ENCODE results near the gene PAX7.

Gene PAX7

GRCh38 chr1:18794051-18794450, 163.4 kb downstream of the PAX7 start:
- Histone ChIP-seq H2AFZ (ENCODE audit: low read length) (no peak overlapping the region), H3K4me1 (ENCODE audit: insufficient read depth, low read length, severe bottlenecking) (no peaks in the 10 kb centered on the region), H3K36me3 (ENCODE audit: insufficient read depth, low read length) (no peaks in the 10 kb centered on the region), H3K79me2 (ENCODE audit: insufficient read depth, low read length) (no peaks in the 10 kb centered on the region), H3F3A (ENCODE audit: insufficient read depth, low read length) (no peaks in the 10 kb centered on the region), H3K27me3 (ENCODE audit: insufficient read depth, low read length) (peaks cover 7% of the 10 kb centered on the region; the same call in 1 of the 2 replicates), H3K9me2 (ENCODE audit: low read depth, low read length) (no peaks in the 10 kb centered on the region), H3K4me2 (ENCODE audit: low read length) (no peak overlapping the region), H4K20me1 (ENCODE audit: insufficient read depth, low read length) (no peaks in the 10 kb centered on the region), H3K9me3 (ENCODE audit: low read length) (no peaks in the 10 kb centered on the region), H3K27ac (ENCODE audit: low read depth, low read length, poor library complexity, severe bottlenecking) (no peak overlapping the region), H3K9ac (ENCODE audit: low read length) (no peak overlapping the region), H3K4me3 (ENCODE audit: low read depth, low read length, poor library complexity, severe bottlenecking) (no peak overlapping the region)
- no peak for TF ChIP-seq EZH2 (IDR thresholded peaks at IDR 0.05; ENCODE audit: borderline replicate concordance, low read length)
- no peak for TF ChIP-seq CTCF (IDR thresholded peaks at IDR 0.05; ENCODE audit: low read length)

DNA sequence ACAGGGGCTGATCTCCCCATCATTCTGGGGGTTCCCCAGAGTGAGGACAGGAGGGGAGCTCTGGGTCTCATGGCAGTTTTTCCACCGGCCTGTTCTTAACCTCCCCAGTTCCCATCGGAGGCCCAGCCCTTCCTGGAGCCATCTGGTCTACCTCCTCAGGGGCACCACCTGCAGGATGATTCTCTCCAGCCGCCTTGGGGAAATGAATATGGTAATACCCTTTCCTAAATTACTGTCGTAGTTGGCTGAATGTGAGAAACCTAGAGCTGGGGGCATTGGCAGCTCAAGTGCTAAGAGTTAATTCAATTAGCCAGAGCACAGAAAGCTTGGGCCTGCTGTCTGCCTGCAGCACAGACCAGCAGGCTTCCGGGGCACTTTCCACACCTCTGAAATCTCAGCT, 163.9 kb downstream of the PAX7 start:
- Histone ChIP-seq H3K36me3 (ENCODE audit: insufficient read depth, low read length) (no peaks in the 10 kb centered on the region), H3K9ac (ENCODE audit: low read length) (no peak overlapping the region), H3F3A (ENCODE audit: insufficient read depth, low read length) (no peaks in the 10 kb centered on the region), H3K4me3 (ENCODE audit: low read depth, low read length, poor library complexity, severe bottlenecking) (no peak overlapping the region), H3K79me2 (ENCODE audit: insufficient read depth, low read length) (no peaks in the 10 kb centered on the region), H3K9me2 (ENCODE audit: low read depth, low read length) (no peaks in the 10 kb centered on the region), H3K27me3 (ENCODE audit: insufficient read depth, low read length) (peaks cover 7% of the 10 kb centered on the region; the same call in 1 of the 2 replicates), H2AFZ (ENCODE audit: low read length) (no peak overlapping the region), H3K4me2 (ENCODE audit: low read length) (no peak overlapping the region), H3K9me3 (ENCODE audit: low read length) (no peaks in the 10 kb centered on the region), H4K20me1 (ENCODE audit: insufficient read depth, low read length) (no peaks in the 10 kb centered on the region), H3K27ac (ENCODE audit: low read depth, low read length, poor library complexity, severe bottlenecking) (no peak overlapping the region), H3K4me1 (ENCODE audit: insufficient read depth, low read length, severe bottlenecking) (no peaks in the 10 kb centered on the region)
- TF ChIP-seq EZH2 (IDR thresholded peaks at IDR 0.05; ENCODE audit: borderline replicate concordance, low read length), result no peak

GRCh38 chr1:18795002-18795689, 164.5 kb downstream of the PAX7 start:
- Histone ChIP-seq H3K4me2 (ENCODE audit: low read length) (no peak overlapping the region), H4K20me1 (ENCODE audit: insufficient read depth, low read length) (no peaks in the 10 kb centered on the region)

More at GRCh38 chr1:18795002-18795689, 164.5 kb downstream of the PAX7 start:
- Histone ChIP-seq H3K9me2 (ENCODE audit: low read depth, low read length) (no peaks in the 10 kb centered on the region), H2AFZ (ENCODE audit: low read length) (no peak overlapping the region), H3K27ac (ENCODE audit: low read depth, low read length, poor library complexity, severe bottlenecking) (no peak overlapping the region), H3K79me2 (ENCODE audit: insufficient read depth, low read length) (no peaks in the 10 kb centered on the region), H3K4me1 (ENCODE audit: insufficient read depth, low read length, severe bottlenecking) (no peaks in the 10 kb centered on the region), H3K27me3 (ENCODE audit: insufficient read depth, low read length) (peaks cover 7% of the 10 kb centered on the region; the same call in 1 of the 2 replicates), H3K4me3 (ENCODE audit: low read depth, low read length, poor library complexity, severe bottlenecking) (no peak overlapping the region), H3F3A (ENCODE audit: insufficient read depth, low read length) (no peaks in the 10 kb centered on the region), H3K9ac (ENCODE audit: low read length) (no peak overlapping the region), H3K9me3 (ENCODE audit: low read length) (no peaks in the 10 kb centered on the region), H3K36me3 (ENCODE audit: insufficient read depth, low read length) (no peaks in the 10 kb centered on the region)
- no peak for TF ChIP-seq CTCF (IDR thresholded peaks at IDR 0.05; ENCODE audit: low read length)
